ENCODE results near the gene BRD3OS. TPM values are rescaled to one million over a fixed set of nuclear protein-coding genes. Genes with fewer than 3 reads are reported as not detected.

The BRD3OS gene
- total RNA-seq, 1 donor from 2014 or later: 13.7 TPM

GRCh38 chr9:134066526-134066912, 41.2 kb downstream of the BRD3OS start:
- Mint-ChIP-seq H3K27ac (ENCODE audit: unreplicated experiment) (peak overlapping the region; percentile 87), H3K4me1 (ENCODE audit: low read depth) (peaks cover 25% of the 10 kb centered on the region), H3K9me3 (ENCODE audit: low read depth) (no peaks in the 10 kb centered on the region), H3K4me3 (ENCODE audit: unreplicated experiment) (peak overlapping the region; percentile 79), H3K27me3 (ENCODE audit: low read depth) (peaks cover 7% of the 10 kb centered on the region), H3K36me3 (ENCODE audit: low read depth) (no peaks in the 10 kb centered on the region)
- TF ChIP-seq CTCF (IDR thresholded peaks at IDR 0.05): no peak
- no peak for DNase-seq (ENCODE audit: low spot score)

- no peaks in the 10 kb centered on the region for H3K9me3 Mint-ChIP-seq (ENCODE audit: low read depth)
- no peaks in the 10 kb centered on the region for H3K36me3 Mint-ChIP-seq (ENCODE audit: low read depth)
- no peak for DNase-seq (ENCODE audit: low spot score)
- H3K27me3 Mint-ChIP-seq (ENCODE audit: low read depth): peaks cover 8% of the 10 kb centered on the region
- H3K27ac Mint-ChIP-seq (ENCODE audit: unreplicated experiment): peak overlapping the region; percentile 78
- peak; percentile 5 for TF ChIP-seq CTCF (IDR thresholded peaks at IDR 0.05)
- H3K4me3 Mint-ChIP-seq (ENCODE audit: unreplicated experiment): peak overlapping the region; percentile 79
- H3K4me1 Mint-ChIP-seq (ENCODE audit: low read depth): peaks cover 25% of the 10 kb centered on the region
These were observed 41.9 kb downstream of the BRD3OS start for GRCh38 chr9:134066913-134067851.

- Mint-ChIP-seq H3K36me3 (ENCODE audit: low read depth) (no peaks in the 10 kb centered on the region), H3K27me3 (ENCODE audit: low read depth) (peaks cover 12% of the 10 kb centered on the region), H3K9me3 (ENCODE audit: low read depth) (no peaks in the 10 kb centered on the region), H3K4me1 (ENCODE audit: low read depth) (peaks cover 25% of the 10 kb centered on the region), H3K27ac (ENCODE audit: unreplicated experiment) (peak within 1 kb of the TSS; percentile 78), H3K4me3 (ENCODE audit: unreplicated experiment) (peak within 1 kb of the TSS; percentile 79)
- peak; percentile 8 for TF ChIP-seq CTCF (IDR thresholded peaks at IDR 0.05)
- no peak for DNase-seq (ENCODE audit: low spot score)
These were observed 42.8 kb downstream of the BRD3OS start, which contains the start of gene BRD3 for GRCh38 chr9:134067904-134068743. Gene BRD3 (minus strand): TSS chr9:134068026. CDS start chr9:134053477, 14,549 bp downstream.

GRCh38 chr9:134068744-134069479, 43.6 kb downstream of the BRD3OS start:
- Mint-ChIP-seq H3K9me3 (ENCODE audit: low read depth) (no peaks in the 10 kb centered on the region), H3K36me3 (ENCODE audit: low read depth) (no peaks in the 10 kb centered on the region), H3K4me3 (ENCODE audit: unreplicated experiment) (peak overlapping the region; percentile 76), H3K27ac (ENCODE audit: unreplicated experiment) (peak overlapping the region; percentile 70), H3K4me1 (ENCODE audit: low read depth) (peaks cover 21% of the 10 kb centered on the region), H3K27me3 (ENCODE audit: low read depth) (peaks cover 17% of the 10 kb centered on the region)
- DNase-seq (ENCODE audit: low spot score): no peak
- no peak for TF ChIP-seq CTCF (IDR thresholded peaks at IDR 0.05)
